B cell (primary cell): ENCODE data around the gene DCHS2. TPM values are rescaled to one million over a fixed set of nuclear protein-coding genes. Genes with fewer than 3 reads are reported as not detected.
"Not testable (repeated sequence)": the region's sequence is repeated elsewhere in the genome, so short reads cannot be mapped to it uniquely, and the experiment has no call there.

Experiments
- ATAC-seq: fragments of 200-7000 bp; cut with Tn5 transposase; one replicate; pipeline ENCODE4 v1.10.0; 2021; ENCODE audit warnings: low read depth, mild to moderate bottlenecking, moderate number of reproducible peaks, moderate library complexity
- CTCF ChIA-PET: fragments of 350-600 bp; sonication (Branson Sonifier 250); formaldehyde crosslinking; loops from one replicate; lab custom pipeline; 2021; ENCODE audit warnings: antibody characterized with exemption, inconsistent platforms; lab: Charles Lee
- POLR2A ChIA-PET: fragments of 350-600 bp; sonication (Branson Sonifier 250); formaldehyde crosslinking; loops from one replicate; lab custom pipeline; 2021; ENCODE audit warnings: antibody characterized with exemption; lab: Charles Lee
- DNase-seq: peaks from one replicate; pipeline ENCODE4 v3.0.0; 2013
- H2AFZ ChIP-seq: 2 replicates; pipeline ENCODE4 v1.6.1; 2012; ENCODE audit warnings: mild to moderate bottlenecking, low read depth, low read length; ENCODE audit not compliant: insufficient read depth, poor library complexity, severe bottlenecking
- H3K27ac ChIP-seq, 2 donors: 1 replicate in 1 of 2; 2 replicates in 1 of 2; pipeline ENCODE4 v1.5.1; 2012 to 2013; ENCODE audit warnings: low read length in 2 of 2, mild to moderate bottlenecking in 2 of 2, moderate library complexity in 1 of 2
- H3K27me3 ChIP-seq, 4 experiments: fragments of 200-600 bp in 1 of 4; sonication (generic) in 1 of 4; replicated peaks in 1 of 4; 1 replicate in 2 of 4; 2 replicates in 2 of 4; pipeline versions ENCODE4 v1.6.1 to v1.7.0; 2013 to 2016; ENCODE audit warnings: low read length in 3 of 4, mild to moderate bottlenecking in 2 of 4, mixed read lengths in 1 of 4, moderate library complexity in 1 of 4; ENCODE audit not compliant: insufficient read depth in 4 of 4, control insufficient read depth in 3 of 4; ENCODE audit errors: control extremely low read depth in 1 of 4
- H3K36me3 ChIP-seq, 2 experiments: replicated peaks in 1 of 2; 1 replicate in 1 of 2; 2 replicates in 1 of 2; pipeline versions ENCODE4 v1.6.1 to v1.7.1; 2013; ENCODE audit warnings: low read length in 1 of 2; ENCODE audit not compliant: insufficient read depth in 2 of 2, control insufficient read depth in 1 of 2; ENCODE audit errors: control extremely low read depth in 1 of 2, extremely low read depth in 1 of 2
- H3K4me1 ChIP-seq, 2 donors: fragments of 200-600 bp in 1 of 2; sonication (generic) in 1 of 2; 1 replicate in 1 of 2; 2 replicates in 1 of 2; pipeline versions ENCODE4 v1.5.1 to v1.6.1; 2013 to 2017; ENCODE audit warnings: low read length in 2 of 2; ENCODE audit not compliant: control insufficient read depth in 2 of 2, insufficient read depth in 2 of 2
- H3K4me2 ChIP-seq: replicated peaks from 2 replicates; pipeline ENCODE3; 2012; ENCODE audit warnings: mild to moderate bottlenecking, low read depth, low read length; ENCODE audit not compliant: poor library complexity, severe bottlenecking
- H3K4me3 ChIP-seq, 5 experiments: fragments of 200-600 bp in 1 of 5; sonication (generic) in 1 of 5; 1 replicate in 3 of 5; 2 replicates in 2 of 5; pipeline versions ENCODE4 v1.5.1 to v1.7.0; 2011 to 2016; ENCODE audit warnings: low read length in 4 of 5, mild to moderate bottlenecking in 4 of 5, low read depth in 2 of 5, control low read depth in 1 of 5, moderate library complexity in 1 of 5; ENCODE audit not compliant: insufficient read depth in 1 of 5; ENCODE audit errors: control extremely low read depth in 1 of 5, extremely low read depth in 1 of 5
- H3K79me2 ChIP-seq: fragments of 200-600 bp; sonication (generic); one replicate; pipeline ENCODE4 v1.6.0; 2016; ENCODE audit warnings: low read length; ENCODE audit not compliant: control insufficient read depth, insufficient read depth
- H3K9ac ChIP-seq: fragments of 200-600 bp; sonication (generic); 2 replicates; pipeline ENCODE4 v1.6.1; 2017; ENCODE audit warnings: mild to moderate bottlenecking, low read length, moderate library complexity
- H3K9me3 ChIP-seq, 3 donors: one replicate each; pipeline versions ENCODE4 v1.6.1 to v1.7.1; 2013; ENCODE audit warnings: low read length in 2 of 3; ENCODE audit not compliant: control insufficient read depth in 2 of 3, insufficient read depth in 1 of 3; ENCODE audit errors: control extremely low read depth in 1 of 3
- H4K20me1 ChIP-seq: 2 replicates; pipeline ENCODE4 v1.6.0; 2012; ENCODE audit warnings: mild to moderate bottlenecking, low read length; ENCODE audit not compliant: insufficient read depth, control insufficient read depth, poor library complexity, severe bottlenecking
- H3K27ac Mint-ChIP-seq: one replicate; pipeline ENCODE4 v1.8.0; 2021; ENCODE audit warnings: mixed read lengths
- H3K27me3 Mint-ChIP-seq: one replicate; pipeline ENCODE4 v1.8.0; 2021; ENCODE audit warnings: mixed read lengths
- H3K4me1 Mint-ChIP-seq: one replicate; pipeline ENCODE4 v1.8.0; 2021; ENCODE audit warnings: mixed read lengths
- H3K4me3 Mint-ChIP-seq: one replicate; pipeline ENCODE4 v1.8.0; 2021; ENCODE audit warnings: mixed read lengths
- H3K9me3 Mint-ChIP-seq: one replicate; pipeline ENCODE4 v1.8.0; 2022; ENCODE audit warnings: mixed read lengths; ENCODE audit not compliant: insufficient read depth
- EZH2 ChIP-seq: IDR thresholded peaks from 2 replicates; pipeline ENCODE4 v1.6.1; 2012; ENCODE audit warnings: borderline replicate concordance, low read depth, mild to moderate bottlenecking, moderate library complexity, low read length; ENCODE audit not compliant: insufficient read depth, poor library complexity, severe bottlenecking
- WGBS: methylation state at CpG from one replicate; pipeline ENCODE4 v1.1.5; 2013; ENCODE audit warnings: missing lambda C conversion rate; ENCODE audit not compliant: insufficient coverage; 5-methylcytosine and 5-hydroxymethylcytosine counted together
- intact Hi-C: fragments of 100-400 bp; cut with micrococcal nuclease; formaldehyde crosslinking; loops from one replicate; pipeline ENCODE4 v1.10.0; 2022
- polyA plus RNA-seq: library from polyadenylated mRNA; depleted of rRNA; stranded (reverse); fragments of >200 nt; gene quantifications from 2 replicates; pipeline ENCODE4 v1.2.3, GENCODE V29; 2012
- total RNA-seq, 2 donors: library from RNA; stranded (reverse); fragments of 120-200 nt in 1 of 2; gene quantifications; 1 replicate in 1 of 2; 2 replicates in 1 of 2; pipeline versions ENCODE4 v1.2.3 to v1.2.4, GENCODE V29; 2013 to 2022
- TF ChIP-seq, protein P1 (sequence below): fragments of 200-600 bp; IDR thresholded peaks from one replicate; pipeline ENCODE4 v1.8.0; 2022; ENCODE audit warnings: antibody characterized with exemption, mild to moderate bottlenecking

The DCHS2 gene
- total and polyA plus RNA-seq, 2 donors (not counting 1 experiment from before 2014, with no cell fraction given), result 0.02 to 0.06 TPM

- Histone ChIP-seq H3K4me1 (no peaks in the 10 kb centered on the region), H3K79me2 (no peaks in the 10 kb centered on the region), H3K27ac (no peak overlapping the region), H3K4me2 (no peak overlapping the region), H2AFZ (no peak overlapping the region), H3K4me3 (no peak overlapping the region), H3K27me3 (no peaks in the 10 kb centered on the region), H4K20me1 (no peaks in the 10 kb centered on the region), H3K9ac (no peak overlapping the region), H3K36me3 (no peaks in the 10 kb centered on the region), H3K9me3 (peaks cover 1 to 4% (median 4%) of the 10 kb centered on the region in 3 donors)
- Mint-ChIP-seq H3K4me1 (no peaks in the 10 kb centered on the region), H3K27ac (no peak overlapping the region), H3K9me3 (peaks cover 3% of the 10 kb centered on the region), H3K4me3 (no peak overlapping the region), H3K27me3 (no peaks in the 10 kb centered on the region)
- POLR2A ChIA-PET, result no interaction called here
- no peak for DNase-seq
- TF ChIP-seq EZH2, result no peak
- TF ChIP-seq, protein P1, sequence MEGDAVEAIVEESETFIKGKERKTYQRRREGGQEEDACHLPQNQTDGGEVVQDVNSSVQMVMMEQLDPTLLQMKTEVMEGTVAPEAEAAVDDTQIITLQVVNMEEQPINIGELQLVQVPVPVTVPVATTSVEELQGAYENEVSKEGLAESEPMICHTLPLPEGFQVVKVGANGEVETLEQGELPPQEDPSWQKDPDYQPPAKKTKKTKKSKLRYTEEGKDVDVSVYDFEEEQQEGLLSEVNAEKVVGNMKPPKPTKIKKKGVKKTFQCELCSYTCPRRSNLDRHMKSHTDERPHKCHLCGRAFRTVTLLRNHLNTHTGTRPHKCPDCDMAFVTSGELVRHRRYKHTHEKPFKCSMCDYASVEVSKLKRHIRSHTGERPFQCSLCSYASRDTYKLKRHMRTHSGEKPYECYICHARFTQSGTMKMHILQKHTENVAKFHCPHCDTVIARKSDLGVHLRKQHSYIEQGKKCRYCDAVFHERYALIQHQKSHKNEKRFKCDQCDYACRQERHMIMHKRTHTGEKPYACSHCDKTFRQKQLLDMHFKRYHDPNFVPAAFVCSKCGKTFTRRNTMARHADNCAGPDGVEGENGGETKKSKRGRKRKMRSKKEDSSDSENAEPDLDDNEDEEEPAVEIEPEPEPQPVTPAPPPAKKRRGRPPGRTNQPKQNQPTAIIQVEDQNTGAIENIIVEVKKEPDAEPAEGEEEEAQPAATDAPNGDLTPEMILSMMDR, result no peak
- intact Hi-C loops, result no loop called here
- CTCF ChIA-PET, result no interaction called here
- ATAC-seq, result no peak
These were observed 273.5 kb downstream of the DCHS2 start for GRCh38 chr4:154218051-154218450.

DNA sequence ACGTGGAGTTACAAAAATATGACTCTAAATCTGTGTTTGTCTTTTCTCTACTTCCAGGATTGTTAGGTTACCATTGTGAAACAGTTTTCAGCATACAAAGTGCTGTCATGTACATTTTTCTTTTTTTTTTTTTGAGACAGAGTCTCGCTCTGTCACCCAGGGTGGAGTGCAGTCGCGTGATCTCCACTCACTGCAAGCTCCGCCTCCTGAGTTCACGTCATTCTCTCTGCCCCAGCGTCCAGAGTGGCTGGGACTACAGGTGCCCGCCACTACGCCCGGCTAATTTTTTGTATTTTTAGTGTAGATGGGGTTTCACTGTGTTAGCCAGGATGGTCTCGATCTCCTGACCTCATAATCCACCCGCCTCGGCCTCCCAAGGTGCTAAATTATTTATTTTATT lies 274.2 kb downstream of the DCHS2 start:
- intact Hi-C loops, H3K9me3 ChIP-seq, CTCF ChIA-PET, H3K9ac ChIP-seq, H3K4me3 ChIP-seq, H3K4me3 Mint-ChIP-seq, ATAC-seq, H3K4me1 ChIP-seq, POLR2A ChIA-PET, H3K36me3 ChIP-seq, H3K27me3 ChIP-seq, H3K79me2 ChIP-seq, H3K27ac ChIP-seq, H3K4me1 Mint-ChIP-seq, H2AFZ ChIP-seq, H3K4me2 ChIP-seq, DNase-seq, H3K27ac Mint-ChIP-seq, H3K9me3 Mint-ChIP-seq, H3K27me3 Mint-ChIP-seq, H4K20me1 ChIP-seq: not testable (repeated sequence)
- WGBS, result 86% methylated on average over 8 of the region's 13 CpGs
